HG03064 (cell line): Measurements from ENCODE around the gene FBXW12.

Experiments used
- ATAC-seq: cut with Tn5 transposase; IDR thresholded peaks from one replicate; pipeline ENCODE4 v1.9.1; 2021; ENCODE audit warnings: low read depth; ENCODE audit not compliant: unreplicated experiment

The FBXW12 gene

DNA sequence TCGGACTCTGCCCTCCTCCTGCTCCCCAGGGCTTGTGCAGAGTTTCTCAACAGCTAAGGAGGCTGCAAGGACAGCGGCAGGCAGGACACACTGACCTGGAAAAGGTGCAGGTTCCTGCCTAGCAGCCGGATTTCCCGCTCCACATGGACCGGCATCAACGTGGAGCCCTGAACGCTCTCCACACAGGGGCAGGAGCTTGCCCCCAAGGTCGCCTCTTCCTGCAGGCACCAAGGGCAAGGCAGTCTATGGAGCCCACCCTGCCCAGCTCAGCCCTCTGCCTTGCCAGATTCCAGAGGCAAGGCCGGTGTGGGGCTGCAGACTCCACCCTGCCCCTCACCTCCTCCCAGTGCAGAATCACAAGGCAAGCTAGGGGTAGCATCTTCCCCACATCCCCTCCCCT lies 47.1 kb downstream of the FBXW12 start:
- ATAC-seq: no peak

DNA sequence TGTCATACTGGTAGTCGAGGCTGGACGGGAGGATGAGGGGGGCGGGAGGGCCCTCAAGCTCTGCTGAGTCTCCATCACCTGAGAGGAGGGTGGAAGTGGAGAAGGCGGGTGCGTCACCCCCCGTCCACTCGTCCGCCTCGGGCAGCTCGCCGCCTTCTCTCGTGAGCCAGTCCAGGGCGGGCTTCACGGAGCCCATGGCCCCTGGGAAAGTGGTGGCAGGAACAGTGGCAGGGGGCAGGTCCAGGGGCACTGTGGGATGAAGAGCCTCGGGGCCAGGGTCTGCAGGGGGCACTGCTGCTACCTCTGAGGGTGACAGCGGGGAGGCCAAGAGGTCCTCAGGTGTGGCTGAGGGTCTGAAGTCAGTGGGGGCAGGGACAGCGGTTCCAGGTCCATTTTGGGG lies 47.6 kb downstream of the FBXW12 start:
- ATAC-seq: no peak

DNA sequence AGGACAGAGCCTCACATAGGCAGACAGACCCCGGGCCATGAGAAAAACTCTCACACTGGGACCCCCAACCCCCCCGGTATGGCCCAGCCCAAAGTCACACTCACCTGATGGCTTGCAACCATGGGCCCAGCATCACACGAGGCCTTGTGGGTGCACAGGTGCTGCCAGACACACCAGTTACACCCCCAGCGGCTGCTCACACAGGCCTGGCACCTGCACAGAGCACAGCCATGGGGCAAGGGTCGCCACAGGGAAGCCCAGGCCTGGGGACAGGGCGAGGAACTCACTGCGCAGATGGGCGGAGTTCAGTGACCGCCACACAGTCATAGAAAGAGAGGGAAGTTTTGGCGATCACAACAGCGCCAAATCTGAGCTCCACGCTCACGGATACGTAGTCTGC lies 48.5 kb downstream of the FBXW12 start:
- ATAC-seq: no peak

DNA sequence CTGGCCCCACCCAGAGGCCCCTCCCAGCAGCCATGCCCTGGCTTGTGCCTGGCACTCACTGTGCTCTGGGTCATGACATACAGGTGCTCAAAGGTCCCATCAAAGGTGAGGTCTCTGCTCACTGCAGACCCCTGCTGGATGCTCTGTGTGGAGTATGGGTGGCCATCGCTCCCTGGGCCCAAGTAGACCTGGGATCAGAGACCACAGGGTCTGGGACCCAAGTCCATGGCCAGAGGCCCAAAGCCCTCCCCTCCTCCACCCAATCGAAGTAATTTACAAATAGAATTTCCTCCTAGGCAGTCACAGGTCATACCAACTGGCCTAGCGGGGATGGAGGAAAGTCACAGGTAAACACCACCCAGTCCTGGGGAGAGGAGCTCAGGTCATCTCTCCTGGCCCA lies 50.3 kb downstream of the FBXW12 start:
- ATAC-seq: no peak

DNA sequence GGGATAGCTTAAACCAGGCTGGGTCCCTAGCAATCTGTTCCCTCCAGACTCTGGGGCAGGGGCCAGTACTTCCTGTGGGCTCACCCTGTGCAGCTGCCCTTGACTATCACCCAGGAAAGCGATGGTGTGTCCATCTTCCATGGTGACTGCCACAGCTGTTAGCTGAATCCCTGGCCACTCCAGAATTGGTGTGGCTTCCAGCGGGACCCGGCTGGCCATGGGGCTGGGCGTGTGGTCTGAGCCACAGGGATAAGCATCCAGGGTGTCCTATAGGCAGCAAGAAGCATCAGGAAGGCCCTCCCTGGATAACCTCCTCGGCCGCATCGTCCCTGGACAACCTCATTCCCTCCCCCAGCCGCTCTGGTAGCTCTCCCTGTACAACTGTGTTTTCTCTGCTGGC lies 50.7 kb downstream of the FBXW12 start:
- ATAC-seq: no peak

DNA sequence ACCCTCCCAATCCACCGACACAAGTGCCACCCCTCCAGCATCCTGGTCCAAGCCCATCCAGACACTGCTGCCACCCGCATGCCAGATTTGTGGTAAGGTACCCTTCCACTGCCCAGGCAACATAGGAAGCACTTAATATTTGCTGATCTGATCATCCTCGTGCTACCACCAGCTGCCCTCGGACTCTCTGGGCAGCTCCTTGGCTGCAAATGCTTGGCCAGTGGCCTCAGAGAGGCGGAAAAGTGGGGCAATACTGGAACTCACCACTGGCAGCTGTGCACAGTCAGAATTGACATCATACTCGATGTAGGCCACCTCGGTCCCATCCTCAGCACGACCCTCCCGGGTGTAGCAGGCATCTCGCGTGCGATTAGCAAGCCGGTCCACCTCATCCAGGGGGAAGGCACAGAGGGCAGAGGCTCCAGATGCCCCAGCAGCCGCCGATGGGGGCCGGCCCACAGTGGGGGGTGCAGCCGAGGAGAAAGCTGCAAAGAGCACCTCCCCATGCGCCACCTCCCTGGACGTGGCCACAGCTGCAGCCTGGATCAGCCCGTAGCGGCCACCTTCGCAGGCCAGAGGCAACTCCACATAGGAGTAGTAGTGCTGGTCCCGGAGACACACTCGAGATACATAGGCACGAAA lies 51.3 kb downstream of the FBXW12 start:
- no peak for ATAC-seq

DNA sequence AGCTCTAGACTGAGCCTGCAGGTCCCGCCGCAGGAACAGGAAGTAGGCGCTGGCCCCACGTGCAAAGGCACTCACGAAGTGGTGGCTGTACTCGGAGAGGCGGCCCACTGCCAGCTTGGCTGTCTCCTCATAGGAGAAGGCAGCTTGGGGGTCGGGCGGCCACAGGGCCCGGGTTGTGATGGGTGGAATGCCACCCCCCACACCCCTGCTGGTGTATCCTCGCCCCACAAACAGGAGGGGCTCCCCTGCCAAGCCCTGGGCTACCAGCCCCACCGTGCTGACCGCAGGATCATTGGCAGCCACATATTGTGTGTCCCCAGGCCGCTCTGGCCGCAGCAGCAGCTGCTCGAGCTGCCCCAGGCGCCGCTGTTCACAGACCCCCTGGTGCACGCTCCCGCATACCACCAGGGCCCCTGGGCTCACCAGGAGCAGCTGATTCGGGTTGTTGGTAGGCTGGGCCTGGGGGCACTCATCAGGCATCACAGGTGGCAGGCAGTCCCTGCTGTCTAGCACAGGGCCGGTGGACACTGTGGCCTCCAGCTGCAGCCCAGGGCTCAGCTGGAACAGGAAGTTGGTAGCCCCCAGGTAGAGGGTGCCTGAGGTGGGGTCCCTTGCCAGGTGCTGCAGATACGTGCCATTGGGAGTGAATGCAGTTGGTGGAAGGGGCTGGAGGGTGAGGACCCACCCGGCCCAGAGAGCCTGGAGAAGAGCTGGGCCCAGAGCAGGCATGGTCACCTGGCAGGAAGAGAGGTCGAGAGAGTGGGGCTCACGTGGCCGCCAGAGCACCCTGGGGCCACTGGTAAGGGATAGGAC lies 52.1 kb downstream of the FBXW12 start:
- ATAC-seq: no peak

DNA sequence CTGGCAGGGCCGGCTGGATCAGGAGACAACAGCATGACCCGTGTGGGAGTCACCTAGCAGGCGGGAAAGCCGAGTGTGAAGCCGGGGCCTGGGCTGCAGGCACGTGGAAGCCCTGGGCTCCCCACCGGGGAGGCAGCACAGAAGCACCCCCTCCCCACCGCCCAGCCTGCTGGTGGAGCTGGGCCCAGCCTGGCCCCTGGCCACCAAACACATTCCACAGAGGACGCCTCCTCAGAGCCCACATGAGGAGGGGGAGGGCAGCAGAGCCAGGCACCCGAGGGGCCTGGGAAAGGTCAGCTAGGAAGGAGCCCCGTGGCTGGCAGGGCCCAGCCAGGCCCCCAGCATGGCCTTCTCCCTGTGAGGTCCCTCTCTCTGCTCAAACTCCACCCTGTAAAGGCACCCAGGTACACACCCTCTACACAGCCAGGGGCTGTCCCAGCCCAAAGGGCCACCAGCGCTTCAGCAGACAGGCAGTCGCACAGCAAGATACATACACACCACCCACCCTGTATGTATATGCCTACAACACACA lies 53.3 kb downstream of the FBXW12 start:
- ATAC-seq: no peak

DNA sequence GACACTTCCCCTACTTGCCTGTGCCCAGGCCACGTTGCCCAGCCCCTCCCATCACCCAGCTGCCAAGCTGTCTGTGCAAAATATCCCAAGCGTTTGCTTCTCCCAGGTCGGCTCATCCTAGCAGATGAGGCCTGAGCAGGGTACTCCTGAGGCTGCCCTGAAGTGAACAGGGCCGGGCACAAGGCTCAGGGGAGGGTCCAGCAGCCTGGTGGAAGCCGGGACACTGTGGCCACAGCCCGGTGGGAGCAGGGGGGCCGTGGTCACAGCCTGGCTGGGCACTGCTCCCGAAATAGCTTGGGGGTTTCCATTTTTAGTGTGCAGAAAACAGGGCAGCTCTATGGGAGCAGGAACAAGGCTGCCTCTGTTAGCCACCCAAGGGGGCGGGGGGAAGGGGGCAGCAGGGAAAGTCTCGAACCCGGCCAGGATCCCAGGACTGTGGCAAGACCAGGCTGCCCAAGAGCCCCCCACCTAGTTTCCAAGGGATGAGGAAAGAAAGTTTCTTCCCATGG lies 54.4 kb downstream of the FBXW12 start:
- no peak for ATAC-seq

DNA sequence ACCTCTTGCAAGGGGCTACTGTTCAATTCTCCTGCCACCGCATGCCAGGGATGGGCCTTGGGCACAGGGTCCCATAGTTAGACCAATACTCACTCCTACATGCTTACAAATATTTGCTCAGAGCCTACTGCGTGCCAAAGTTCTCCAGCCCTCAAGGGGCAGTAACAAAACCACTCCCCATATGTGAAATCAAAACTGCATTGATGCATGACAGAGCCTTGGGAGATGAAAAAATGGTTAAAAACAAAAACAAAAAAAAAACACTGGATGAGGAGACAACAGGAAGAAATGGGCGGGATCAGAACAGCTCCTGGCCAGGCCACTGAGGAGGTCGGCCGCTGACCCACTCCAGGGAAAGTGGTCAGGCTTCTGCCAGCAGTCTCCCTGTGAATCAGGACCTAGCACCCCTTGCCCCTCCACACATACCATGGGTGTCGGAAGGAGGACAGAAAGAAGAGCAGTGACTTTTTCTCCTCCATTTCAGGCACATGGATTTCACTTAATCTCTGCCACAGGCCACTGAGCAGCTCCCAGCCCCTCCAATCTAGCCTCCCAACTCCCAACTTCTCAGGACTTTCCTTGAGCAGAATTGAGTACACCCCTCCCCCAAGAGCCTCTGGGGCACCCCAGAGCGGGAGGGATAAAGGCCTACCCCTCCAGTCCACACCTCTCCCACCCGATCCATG lies 55.1 kb downstream of the FBXW12 start:
- ATAC-seq: no peak

DNA sequence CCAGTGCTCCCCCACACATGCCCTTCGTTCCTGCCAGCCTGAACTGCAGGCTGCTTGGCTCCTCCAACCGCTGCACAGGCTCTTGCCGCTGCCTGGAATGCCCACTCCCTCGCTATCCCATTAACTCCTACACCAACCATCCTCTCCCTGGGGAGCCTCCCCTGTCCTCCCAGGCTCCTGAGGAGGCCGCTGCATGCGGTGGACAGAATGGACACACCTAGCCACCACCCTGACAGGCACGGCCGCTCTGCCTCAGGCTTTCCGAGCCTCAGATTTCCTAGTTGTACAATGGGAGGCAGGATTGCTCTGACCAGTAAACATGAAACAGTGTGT lies 55.6 kb downstream of the FBXW12 start:
- no peak for ATAC-seq

DNA sequence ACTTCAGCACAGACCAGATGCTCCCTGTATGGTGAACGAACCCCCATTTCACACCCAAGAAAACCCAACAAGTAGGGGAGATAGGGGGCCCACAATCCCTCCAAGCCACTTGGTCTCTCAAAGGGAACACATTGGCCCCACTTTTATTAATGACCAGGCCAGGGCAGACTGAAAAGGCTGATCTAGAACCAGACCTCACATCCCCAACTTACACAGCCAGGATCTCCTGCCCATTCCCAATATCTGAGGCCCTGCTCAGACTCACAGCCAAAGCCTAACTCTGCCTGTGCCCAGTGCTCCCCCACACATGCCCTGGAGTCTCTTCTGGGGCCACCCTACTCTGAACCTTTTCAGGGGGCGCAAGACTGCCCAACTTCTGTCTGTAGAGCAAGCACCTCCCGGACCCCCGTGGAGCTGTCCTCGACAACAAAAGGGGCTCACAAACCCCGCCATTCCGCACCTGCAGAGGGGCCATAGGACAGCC lies 56.1 kb downstream of the FBXW12 start:
- no peak for ATAC-seq

DNA sequence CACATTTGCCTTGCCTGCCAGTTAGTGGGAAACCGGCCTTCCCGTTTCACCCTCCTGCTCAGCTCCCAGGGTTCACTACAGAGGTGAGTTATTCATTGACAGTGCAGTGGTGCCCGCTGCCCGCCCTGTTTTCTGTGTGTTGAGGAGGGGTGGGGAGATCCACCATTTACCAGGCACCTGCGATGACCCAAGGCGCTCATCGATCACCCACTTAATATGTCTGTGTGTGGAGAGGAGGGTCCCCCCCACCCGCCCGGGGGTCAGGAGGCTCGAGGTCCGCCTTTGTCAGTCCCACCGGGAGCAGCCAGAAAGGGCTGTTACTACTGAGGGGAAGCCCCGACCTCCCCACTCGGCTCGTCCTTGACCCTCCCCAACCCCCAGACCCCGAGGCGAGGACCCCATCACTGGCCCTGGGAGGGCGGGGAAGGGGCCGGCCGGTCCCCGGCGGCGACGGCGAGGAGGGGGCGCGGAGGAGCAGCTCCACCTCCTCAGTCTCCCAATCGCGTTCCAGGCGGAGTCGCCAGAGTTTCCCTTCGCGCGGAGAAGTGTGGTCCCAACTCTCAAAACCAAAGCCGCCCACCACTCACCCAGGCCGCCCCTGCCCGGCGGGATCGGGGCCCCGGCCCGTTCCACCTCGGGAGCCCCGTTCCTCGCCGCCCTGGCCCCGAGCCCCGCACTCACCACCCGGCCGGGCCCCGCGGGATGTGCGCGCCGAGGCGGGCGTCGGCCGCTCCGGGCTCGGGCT lies 56.7 kb downstream of the FBXW12 start:
- no peak for ATAC-seq

DNA sequence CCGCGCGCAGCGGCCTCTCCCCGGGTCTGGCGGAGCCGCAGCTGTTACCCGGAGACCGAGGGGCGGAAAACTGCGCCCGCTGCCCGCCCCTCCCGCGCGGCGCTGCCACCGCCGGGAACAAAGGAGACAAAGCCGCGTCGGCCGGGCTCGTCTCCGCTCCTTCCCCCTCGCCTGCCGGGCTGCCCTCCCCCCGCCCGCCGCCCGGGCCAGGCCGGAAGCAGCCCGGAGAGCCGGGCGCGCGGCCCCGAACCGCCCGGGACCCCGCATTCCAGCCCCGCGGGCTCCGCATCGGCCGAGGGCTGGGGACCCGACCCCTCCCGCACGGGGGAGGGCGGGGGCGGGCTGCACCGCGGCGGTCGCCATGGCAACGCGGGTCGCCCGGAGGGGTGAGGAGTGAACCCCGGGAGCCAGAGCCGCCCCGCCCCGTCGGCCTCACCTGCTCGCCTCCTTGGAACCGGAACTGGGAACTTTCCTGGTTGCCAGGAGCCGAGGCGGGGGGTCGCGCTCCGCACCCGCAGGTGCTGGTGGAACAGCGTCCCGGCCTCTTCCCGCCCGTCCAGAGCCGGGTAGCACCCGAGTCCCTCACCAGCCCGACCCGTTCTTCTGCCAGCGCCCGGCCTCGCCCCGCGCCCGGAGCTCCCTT lies 57.4 kb downstream of the FBXW12 start:
- no peak for ATAC-seq

DNA sequence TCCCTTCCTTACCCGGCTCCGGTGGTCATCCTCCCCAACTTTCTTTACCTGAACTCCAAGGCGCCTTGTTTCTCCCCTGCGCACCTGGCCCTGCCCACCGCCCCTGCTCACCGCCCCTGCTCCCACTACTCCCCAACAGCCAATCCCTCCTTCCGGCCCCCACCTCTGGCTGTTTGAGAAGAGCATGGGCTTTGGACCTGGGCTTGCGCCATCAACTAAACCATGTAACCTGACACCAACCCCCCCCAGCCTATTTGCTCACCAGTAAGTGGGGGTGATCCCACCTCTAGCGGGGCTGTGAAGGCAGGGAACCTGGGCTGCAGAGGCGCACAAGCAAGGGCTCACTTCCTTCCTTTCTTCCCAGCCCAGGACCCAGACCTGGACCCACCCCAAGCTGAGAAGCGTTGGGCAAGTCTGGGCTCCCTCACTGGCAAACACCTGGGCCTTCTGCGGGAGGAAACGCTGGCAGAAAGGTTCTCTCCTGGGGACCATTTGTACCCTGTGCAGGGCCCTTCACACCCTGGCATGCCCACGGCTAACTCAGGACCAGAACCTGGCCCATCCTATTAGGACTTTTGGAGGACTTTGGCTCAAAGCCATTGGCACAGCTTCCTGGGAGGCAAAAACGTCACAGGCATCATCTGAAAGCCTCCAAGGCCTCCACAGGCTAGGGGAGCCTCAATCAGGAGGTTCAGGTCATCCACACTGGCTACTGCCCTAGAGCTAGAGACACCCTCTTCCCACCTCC lies 58.1 kb downstream of the FBXW12 start, which contains the start of gene PLXNB1:
TSS of gene PLXNB1 (minus strand) at position 127 of the 748 bp plus-strand sequence. CDS start 5,475 bp downstream, outside the sequence.
- no peak for ATAC-seq

DNA sequence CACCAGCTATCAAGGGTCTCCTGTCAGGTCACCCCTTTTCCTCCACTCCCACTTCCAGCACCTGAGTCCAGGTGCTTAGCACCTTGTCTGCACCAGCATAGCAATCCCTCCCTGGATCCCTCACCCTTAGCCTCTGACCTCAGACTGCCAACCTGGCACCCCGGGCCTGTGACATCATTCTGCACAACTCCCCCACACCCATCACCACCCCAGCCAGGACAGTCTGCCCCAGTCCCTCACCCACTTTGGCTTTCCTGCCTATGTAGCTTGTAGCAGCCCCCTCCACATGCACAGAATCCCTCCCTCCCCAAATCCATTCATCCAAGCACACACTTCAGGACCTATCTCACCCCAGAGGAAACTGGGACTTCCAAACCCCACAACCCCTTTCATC lies 58.7 kb downstream of the FBXW12 start:
- no peak for ATAC-seq

DNA sequence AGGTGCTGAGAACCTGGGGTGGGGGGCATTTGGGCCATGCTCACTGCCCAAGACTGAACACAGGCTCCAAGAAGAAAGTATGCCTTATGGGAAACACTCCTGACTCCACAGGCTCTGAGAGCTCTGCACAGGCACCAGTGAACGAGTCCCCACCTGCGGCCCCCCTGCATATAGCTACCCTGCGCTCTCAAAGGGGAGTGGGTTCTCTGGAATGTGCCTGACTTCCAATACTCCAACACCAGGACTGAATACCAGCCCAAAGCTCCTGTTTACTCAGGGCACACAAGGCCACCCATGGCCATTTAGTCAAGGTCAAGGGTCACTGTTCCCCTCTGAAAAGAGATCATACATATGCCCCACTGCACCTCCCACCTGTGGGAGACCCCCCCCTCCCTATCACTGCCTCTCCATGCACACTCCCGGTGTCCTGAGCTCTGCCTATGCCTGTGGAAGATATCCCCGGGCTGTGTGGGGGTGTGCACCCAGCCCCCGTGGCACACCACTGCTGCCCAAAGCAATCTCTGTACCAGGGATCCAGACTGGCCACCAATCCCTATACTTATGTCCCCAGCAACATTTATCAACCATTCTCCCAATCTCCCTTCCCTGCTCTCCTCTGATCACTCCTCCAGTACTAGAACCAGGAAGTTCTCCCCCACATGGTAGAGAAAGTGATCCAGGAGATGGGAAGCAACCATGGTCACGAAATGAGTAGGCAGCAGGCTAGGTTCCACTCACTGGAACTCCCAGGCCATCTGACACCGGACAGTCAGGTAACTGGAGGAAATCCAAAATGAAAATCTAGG lies 59.4 kb downstream of the FBXW12 start:
- ATAC-seq: no peak
